DND-41 (cell line): ENCODE results near the gene CGB3.

Experiments
- CTCF ChIP-seq: IDR thresholded peaks from 2 replicates; pipeline ENCODE4 v1.5.1; 2012; ENCODE audit warnings: borderline replicate concordance, low read length, moderate library complexity, mild to moderate bottlenecking; ENCODE audit not compliant: poor library complexity, severe bottlenecking; ENCODE audit errors: extremely low read depth
- EZH2 ChIP-seq: IDR thresholded peaks from 3 replicates; pipeline ENCODE4 v1.6.1; 2012; ENCODE audit warnings: borderline replicate concordance, low read depth, mild to moderate bottlenecking, moderate library complexity, low read length, inconsistent platforms; ENCODE audit not compliant: severe bottlenecking

GRCh38 chr19:49006905-49007304 is 17.2 kb downstream of the CGB3 start:
- TF ChIP-seq CTCF (no peak), EZH2 (no peak)
